CD4-positive, alpha-beta memory T cell (primary cell): ENCODE data around the gene SIL1. TPM values are rescaled to one million over a fixed set of nuclear protein-coding genes. Genes with fewer than 3 reads are reported as not detected.

Experiments used
- CTCF ChIA-PET: fragments of 350-600 bp; sonication (Branson Sonifier 250); formaldehyde crosslinking; loops from one replicate; lab custom pipeline; 2021; ENCODE audit warnings: inconsistent platforms; ENCODE audit not compliant: partially characterized antibody; lab: Charles Lee
- POLR2A ChIA-PET: fragments of 350-600 bp; sonication (Branson Sonifier 250); formaldehyde crosslinking; loops from one replicate; lab custom pipeline; 2021; ENCODE audit not compliant: partially characterized antibody; lab: Charles Lee
- DNase-seq, 5 donors: peaks; one replicate each; pipeline versions ENCODE4 v3.0.0 to v3.0.0-alpha.2; 2020 to 2022; ENCODE audit warnings: mixed read lengths in 1 of 5
- H3K27ac ChIP-seq: one replicate; pipeline ENCODE4 v1.7.0; 2013; ENCODE audit warnings: low read depth, low read length
- H3K27me3 ChIP-seq: 2 replicates; pipeline ENCODE4 v1.7.0; 2013; ENCODE audit warnings: mild to moderate bottlenecking, low read length, moderate library complexity; ENCODE audit not compliant: insufficient read depth
- H3K36me3 ChIP-seq: 2 replicates; pipeline ENCODE4 v1.7.0; 2013; ENCODE audit warnings: mild to moderate bottlenecking, low read length, moderate library complexity; ENCODE audit not compliant: insufficient read depth
- H3K4me1 ChIP-seq: 2 replicates; pipeline ENCODE4 v1.7.0; 2013; ENCODE audit warnings: mild to moderate bottlenecking, low read length, moderate library complexity; ENCODE audit not compliant: insufficient read depth
- H3K4me3 ChIP-seq, 2 donors: one replicate each; pipeline ENCODE4 v1.7.0; 2013; ENCODE audit warnings: low read length in 2 of 2, mild to moderate bottlenecking in 1 of 2
- H3K9me3 ChIP-seq, 2 donors: one replicate each; pipeline ENCODE4 v1.7.0; 2013; ENCODE audit warnings: low read length in 2 of 2, control low read depth in 1 of 2; ENCODE audit not compliant: control insufficient read depth in 1 of 2
- H3K27ac Mint-ChIP-seq, 7 donors: one replicate each; pipeline ENCODE4 v1.8.0; 2020 to 2021; ENCODE audit warnings: mixed read lengths in 7 of 7, mild to moderate bottlenecking in 6 of 7, inconsistent platforms in 3 of 7, moderate library complexity in 3 of 7
- H3K27me3 Mint-ChIP-seq, 2 donors: one replicate each; pipeline ENCODE4 v1.8.0; 2020 to 2021; ENCODE audit warnings: mixed read lengths in 2 of 2
- H3K36me3 Mint-ChIP-seq, 2 donors: one replicate each; pipeline ENCODE4 v1.8.0; 2020 to 2021; ENCODE audit warnings: mixed read lengths in 2 of 2, inconsistent platforms in 1 of 2, mild to moderate bottlenecking in 1 of 2
- H3K4me1 Mint-ChIP-seq, 4 donors: one replicate each; pipeline ENCODE4 v1.8.0; 2020 to 2021; ENCODE audit warnings: mixed read lengths in 4 of 4, mild to moderate bottlenecking in 1 of 4
- H3K4me3 Mint-ChIP-seq, 8 donors: one replicate each; pipeline ENCODE4 v1.8.0; 2020 to 2021; ENCODE audit warnings: mixed read lengths in 8 of 8, mild to moderate bottlenecking in 7 of 8, moderate library complexity in 6 of 8, inconsistent platforms in 3 of 8
- H3K9me3 Mint-ChIP-seq, 8 donors: one replicate each; pipeline ENCODE4 v1.8.0; 2020 to 2021; ENCODE audit warnings: mixed read lengths in 8 of 8, mild to moderate bottlenecking in 5 of 8, inconsistent platforms in 3 of 8, moderate library complexity in 1 of 8
- intact Hi-C: fragments of 100-400 bp; cut with micrococcal nuclease; formaldehyde crosslinking; loops from one replicate; pipeline ENCODE4 v1.15.1; 2023
- polyA plus RNA-seq, 2 donors: library from polyadenylated mRNA; unstranded; fragments of 300-500 nt; fragmentation: Illumina TruSeq; gene quantifications; one replicate each; pipeline ENCODE4 v1.2.3, GENCODE V29; 2021
- total RNA-seq, 2 experiments: library from RNA; stranded (reverse); gene quantifications; one replicate each; pipeline ENCODE4 v1.2.3, GENCODE V29; 2021

The SIL1 gene
- total and polyA plus RNA-seq, 4 experiments from 2014 or later: 12.2 to 16.7 (median 14.4) TPM

DNA sequence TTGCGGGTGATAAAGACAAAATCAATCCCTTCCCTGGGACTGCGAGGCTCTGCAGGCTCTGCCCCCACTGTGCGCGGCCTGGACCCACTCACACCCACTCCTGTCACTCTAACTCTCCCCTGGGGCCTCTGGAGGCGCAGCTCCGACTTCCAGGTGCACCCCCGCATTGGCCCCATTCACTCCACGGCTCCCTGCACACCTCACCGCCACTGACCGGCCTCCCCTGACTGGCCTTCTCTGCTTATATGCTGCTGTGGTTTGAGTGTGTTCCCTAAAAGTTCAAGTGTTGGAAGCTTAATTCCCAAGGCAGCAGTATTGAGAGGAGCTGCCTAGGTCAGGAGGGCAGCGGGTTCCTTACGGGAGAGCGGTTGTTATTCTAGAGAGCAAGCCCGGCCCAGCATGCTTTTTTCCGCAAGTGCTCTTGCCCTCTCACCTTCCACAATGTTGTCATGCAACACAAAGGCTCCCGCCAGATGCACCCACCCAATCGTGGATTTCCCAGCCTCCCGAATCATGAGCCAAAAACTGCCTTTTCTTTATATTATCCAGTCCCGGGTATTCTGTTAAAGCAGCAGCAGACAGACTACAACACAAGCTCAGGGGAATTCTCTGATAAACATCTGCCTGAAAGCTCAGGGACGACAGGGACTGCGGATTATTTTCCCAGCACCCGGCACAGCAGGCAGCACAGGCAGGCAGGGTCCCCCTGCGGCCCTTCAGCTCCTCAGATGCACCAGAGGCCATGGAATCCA, 249.5 kb downstream of the SIL1 start:
- no peaks in the 10 kb centered on the region for H3K27me3 Mint-ChIP-seq
- no peaks in the 10 kb centered on the region for H3K36me3 ChIP-seq
- ChIA-PET CTCF (no interaction called here), POLR2A (no interaction called here)
- intact Hi-C loops: no loop called here
- H3K4me1 ChIP-seq: peaks cover 12% of the 10 kb centered on the region
- H3K27ac ChIP-seq: no peak overlapping the region
- no peak overlapping the region for H3K4me3 ChIP-seq
- H3K4me3 Mint-ChIP-seq: no peak overlapping the region
- no peak for DNase-seq
- H3K9me3 ChIP-seq: no peaks in the 10 kb centered on the region
- no peaks in the 10 kb centered on the region for H3K27me3 ChIP-seq
- peak overlapping the region in 1 of 7 donors; percentile 17 for H3K27ac Mint-ChIP-seq
- H3K36me3 Mint-ChIP-seq: peaks cover 3 to 12% of the 10 kb centered on the region in 2 donors
- H3K9me3 Mint-ChIP-seq: no peaks in the 10 kb centered on the region
- peaks cover 8 to 15% (median 12%) of the 10 kb centered on the region in 4 donors for H3K4me1 Mint-ChIP-seq

GRCh38 chr5:138947780-138948179, 250.4 kb downstream of the SIL1 start:
- H3K9me3 Mint-ChIP-seq: no peaks in the 10 kb centered on the region
- intact Hi-C loops: no loop called here
- no peaks in the 10 kb centered on the region for H3K9me3 ChIP-seq
- H3K4me1 ChIP-seq: peaks cover 3% of the 10 kb centered on the region
- peaks cover 6 to 14% of the 10 kb centered on the region in 2 donors for H3K36me3 Mint-ChIP-seq
- H3K27me3 ChIP-seq: no peaks in the 10 kb centered on the region
- DNase-seq: no peak
- H3K4me3 ChIP-seq: no peak overlapping the region
- POLR2A ChIA-PET: no interaction called here
- H3K27ac ChIP-seq: no peak overlapping the region
- CTCF ChIA-PET: no interaction called here
- H3K27me3 Mint-ChIP-seq: no peaks in the 10 kb centered on the region
- H3K27ac Mint-ChIP-seq: peak overlapping the region in 1 of 7 donors; percentile 53
- H3K4me3 Mint-ChIP-seq: no peak overlapping the region
- no peaks in the 10 kb centered on the region for H3K36me3 ChIP-seq
- peaks cover under 1 to 7% (median 4%) of the 10 kb centered on the region in 4 donors for H3K4me1 Mint-ChIP-seq

- ChIA-PET POLR2A (no interaction called here), CTCF (no interaction called here)
- H3K9me3 ChIP-seq: no peaks in the 10 kb centered on the region
- intact Hi-C loops: no loop called here
- H3K27me3 Mint-ChIP-seq: no peaks in the 10 kb centered on the region
- no peak overlapping the region for H3K27ac ChIP-seq
- no peaks in the 10 kb centered on the region for H3K4me1 ChIP-seq
- H3K4me3 ChIP-seq: no peak overlapping the region
- no peaks in the 10 kb centered on the region for H3K27me3 ChIP-seq
- DNase-seq: no peak
- H3K36me3 Mint-ChIP-seq: peaks cover 8 to 19% of the 10 kb centered on the region in 2 donors
- no peaks in the 10 kb centered on the region for H3K36me3 ChIP-seq
- no peaks in the 10 kb centered on the region for H3K4me1 Mint-ChIP-seq
- no peak overlapping the region for H3K4me3 Mint-ChIP-seq
- no peak overlapping the region for H3K27ac Mint-ChIP-seq
- H3K9me3 Mint-ChIP-seq: no peaks in the 10 kb centered on the region
These were observed 251.2 kb downstream of the SIL1 start for GRCh38 chr5:138946831-138947560.

DNA sequence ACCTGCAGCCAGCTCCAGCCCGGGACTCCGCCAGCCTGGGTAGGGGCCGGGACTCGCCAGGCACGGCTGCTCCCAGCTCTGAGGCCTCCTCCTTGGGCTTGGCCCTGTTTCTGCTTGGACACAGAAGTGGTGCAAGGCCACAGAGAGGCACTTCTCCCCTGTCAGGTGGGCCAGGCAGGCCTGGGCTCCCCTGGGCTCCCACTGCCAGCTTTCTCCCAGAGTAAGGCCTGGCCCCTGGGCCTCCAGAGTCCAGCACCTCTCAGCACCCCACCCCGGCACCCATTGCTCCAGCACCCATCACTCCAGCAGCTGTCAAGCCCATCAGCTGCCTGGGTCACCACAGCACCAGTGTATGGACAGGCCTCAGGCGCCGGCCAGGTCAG, 251.9 kb downstream of the SIL1 start:
- H3K36me3 Mint-ChIP-seq: peaks cover 12 to 24% of the 10 kb centered on the region in 2 donors
- peaks cover 0 to under 1% (median 0%) of the 10 kb centered on the region in 4 donors for H3K4me1 Mint-ChIP-seq

GRCh38 chr5:138945421-138946240, 252.5 kb downstream of the SIL1 start:
- peaks cover 0 to 4% (median under 1%) of the 10 kb centered on the region in 8 donors for H3K9me3 Mint-ChIP-seq
- H3K4me3 Mint-ChIP-seq: no peak overlapping the region
- Histone ChIP-seq H3K9me3 (no peaks in the 10 kb centered on the region), H3K27me3 (no peaks in the 10 kb centered on the region), H3K4me3 (no peak overlapping the region), H3K36me3 (no peaks in the 10 kb centered on the region), H3K4me1 (no peaks in the 10 kb centered on the region), H3K27ac (no peak overlapping the region)
- DNase-seq: no peak
- ChIA-PET POLR2A (no interaction called here), CTCF (no interaction called here)
- peaks cover 3 to 7% (median 5%) of the 10 kb centered on the region in 4 donors for H3K4me1 Mint-ChIP-seq
- H3K27ac Mint-ChIP-seq: no peak overlapping the region
- no peaks in the 10 kb centered on the region for H3K27me3 Mint-ChIP-seq
- peaks cover 12 to 19% of the 10 kb centered on the region in 2 donors for H3K36me3 Mint-ChIP-seq
- intact Hi-C loops: no loop called here

More for the DNA sequence above, 251.9 kb downstream of the SIL1 start:
- Histone ChIP-seq H3K9me3 (no peaks in the 10 kb centered on the region), H3K36me3 (no peaks in the 10 kb centered on the region), H3K4me1 (no peaks in the 10 kb centered on the region), H3K4me3 (no peak overlapping the region), H3K27me3 (no peaks in the 10 kb centered on the region), H3K27ac (no peak overlapping the region)
- Mint-ChIP-seq H3K4me3 (no peak overlapping the region), H3K9me3 (peaks cover 0 to 4% (median under 1%) of the 10 kb centered on the region in 8 donors), H3K27ac (no peak overlapping the region), H3K27me3 (no peaks in the 10 kb centered on the region)
- ChIA-PET POLR2A (no interaction called here), CTCF (no interaction called here)
- intact Hi-C loops: no loop called here
- no peak for DNase-seq

DNA sequence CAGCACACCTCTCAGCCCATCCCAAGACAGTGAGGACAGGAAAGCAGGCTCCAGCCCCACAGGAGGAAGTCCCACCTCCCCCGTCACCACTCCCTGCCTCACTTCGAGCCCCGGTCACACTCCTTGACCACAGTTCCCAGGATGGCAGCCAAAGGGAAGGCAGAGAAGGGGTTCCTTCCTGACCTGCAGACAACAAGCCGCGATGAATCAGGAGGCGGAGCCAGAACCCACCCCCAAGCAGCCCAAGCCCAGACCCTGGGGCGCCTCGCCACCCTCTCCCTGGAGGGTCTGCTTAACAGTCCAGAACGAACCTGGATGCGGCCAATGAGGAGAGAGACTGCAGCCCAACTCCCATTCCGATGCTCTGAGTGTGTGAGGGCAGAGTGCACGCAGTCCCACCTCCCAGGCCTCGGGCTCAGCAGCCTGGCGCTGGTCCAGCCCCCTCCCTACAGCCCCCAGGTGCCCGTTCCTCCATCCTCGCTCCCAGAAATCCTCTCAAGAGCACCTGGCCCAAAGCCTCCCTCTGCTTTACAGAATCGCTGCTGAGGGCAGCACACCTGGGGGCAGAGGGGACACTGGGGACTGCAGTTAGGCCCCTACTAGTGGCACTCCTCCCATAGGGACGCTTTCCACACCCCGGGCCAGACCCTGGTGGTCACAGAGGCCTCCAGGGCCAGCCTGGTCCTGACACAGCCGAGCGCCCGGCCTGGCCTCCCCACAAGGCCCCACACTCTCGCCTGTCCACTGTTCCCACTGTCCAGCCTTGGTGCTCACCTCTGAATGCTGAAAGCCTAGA, 253.4 kb downstream of the SIL1 start:
- Mint-ChIP-seq H3K27me3 (no peaks in the 10 kb centered on the region), H3K4me3 (no peak overlapping the region), H3K9me3 (peaks cover 0 to 4% (median under 1%) of the 10 kb centered on the region in 8 donors), H3K27ac (no peak overlapping the region), H3K4me1 (peaks cover 3 to 9% (median 6%) of the 10 kb centered on the region in 4 donors), H3K36me3 (peaks cover 12 to 19% of the 10 kb centered on the region in 2 donors)
- intact Hi-C loops: no loop called here
- Histone ChIP-seq H3K4me3 (no peak overlapping the region), H3K9me3 (no peaks in the 10 kb centered on the region), H3K36me3 (no peaks in the 10 kb centered on the region), H3K4me1 (no peaks in the 10 kb centered on the region), H3K27ac (no peak overlapping the region), H3K27me3 (no peaks in the 10 kb centered on the region)
- CTCF ChIA-PET: no interaction called here
- no peak for DNase-seq
- POLR2A ChIA-PET: no interaction called here
